SHP77 treated with DMSO at 0.1 percent for 48 hours (cell line): ENCODE data around the gene LMOD1.

ENCODE experiments used
- DNase-seq: peaks from one replicate; lab custom pipeline; 2025; lab: John Stamatoyannopoulos, UW

LMOD1 gene

GRCh38 chr1:201892211-201892610 lies 54.1 kb downstream of the LMOD1 start:
- DNase-seq = no peak

- no peak for DNase-seq
Measured at GRCh38 chr1:201891451-201892045, 54.8 kb downstream of the LMOD1 start.

GRCh38 chr1:201890806-201891450 lies 55.4 kb downstream of the LMOD1 start:
- DNase-seq = no peak

- no peak for DNase-seq
Measured at GRCh38 chr1:201890223-201890622, 56.1 kb downstream of the LMOD1 start.

- DNase-seq = no peak
Measured at GRCh38 chr1:201889090-201889968, 57.0 kb downstream of the LMOD1 start.

GRCh38 chr1:201888282-201889089 lies 57.9 kb downstream of the LMOD1 start, which contains the start of gene SHISA4:
TSS of gene SHISA4 (plus strand) at chr1:201888898. CDS start at chr1:201888995, 97 bp downstream.
- DNase-seq = no peak

GRCh38 chr1:201887116-201887866 lies 59.1 kb downstream of the LMOD1 start:
- no peak for DNase-seq

- no peak for DNase-seq
Measured at GRCh38 chr1:201886103-201886885, 60.1 kb downstream of the LMOD1 start.

- no peak for DNase-seq
Measured at GRCh38 chr1:201885531-201886075, 60.7 kb downstream of the LMOD1 start.

GRCh38 chr1:201884425-201884824 lies 61.9 kb downstream of the LMOD1 start:
- DNase-seq = no peak

- no peak for DNase-seq
Measured at GRCh38 chr1:201883786-201884185, 62.6 kb downstream of the LMOD1 start.

- no peak for DNase-seq
Measured at GRCh38 chr1:201883266-201883665, 63.1 kb downstream of the LMOD1 start.

GRCh38 chr1:201882665-201883132 lies 63.6 kb downstream of the LMOD1 start:
- DNase-seq = no peak

- no peak for DNase-seq
Measured at GRCh38 chr1:201881617-201882016, 64.7 kb downstream of the LMOD1 start.

GRCh38 chr1:201880928-201881571 lies 65.3 kb downstream of the LMOD1 start:
- DNase-seq = no peak

GRCh38 chr1:201877877-201878401 lies 68.4 kb downstream of the LMOD1 start:
- no peak for DNase-seq

GRCh38 chr1:201876148-201876818 lies 70.1 kb downstream of the LMOD1 start:
- DNase-seq = no peak

- no peak for DNase-seq
Measured at GRCh38 chr1:201874672-201875071, 71.7 kb downstream of the LMOD1 start.

GRCh38 chr1:201870397-201870796 lies 76.0 kb downstream of the LMOD1 start:
- no peak for DNase-seq
